ENCODE data around the gene HLA-C.
"Not testable (repeated sequence)": the region's sequence is repeated elsewhere in the genome, so short reads cannot be mapped to it uniquely, and the experiment has no call there.

The HLA-C gene

GRCh38 chr6:31271641-31272357, at the start of gene HLA-C:
Gene HLA-C (minus strand): TSS chr6:31272092. CDS start chr6:31272071, 21 bp downstream.
- DNase-seq (ENCODE audit: low read depth in 3 of 3): peak; percentile 64 to 82 (median 79)

- no peak for DNase-seq (ENCODE audit: low read depth in 3 of 3)
Measured at GRCh38 chr6:31321005-31321707, 49.3 kb upstream of the HLA-C start.

GRCh38 chr6:31317036-31317435, 45.1 kb upstream of the HLA-C start:
- no peak for DNase-seq (ENCODE audit: low read depth in 3 of 3)

GRCh38 chr6:31309641-31310040, 37.7 kb upstream of the HLA-C start:
- no peak for DNase-seq (ENCODE audit: low read depth in 3 of 3)

GRCh38 chr6:31308845-31309175, 36.9 kb upstream of the HLA-C start:
- DNase-seq (ENCODE audit: low read depth in 3 of 3): no peak

- peak; percentile 47 to 61 (median 60) for DNase-seq (ENCODE audit: low read depth in 3 of 3)
Measured at GRCh38 chr6:31308050-31308844, 36.4 kb upstream of the HLA-C start.

GRCh38 chr6:31307669-31308049, 35.8 kb upstream of the HLA-C start:
- DNase-seq (ENCODE audit: low read depth in 3 of 3): no peak

GRCh38 chr6:31305703-31306219, 33.9 kb upstream of the HLA-C start:
- DNase-seq (ENCODE audit: low read depth in 3 of 3): no peak

GRCh38 chr6:31304683-31305082, 32.8 kb upstream of the HLA-C start:
- DNase-seq (ENCODE audit: low read depth in 3 of 3): no peak

- no peak for DNase-seq (ENCODE audit: low read depth in 3 of 3)
Measured at GRCh38 chr6:31300797-31301196, 28.9 kb upstream of the HLA-C start.

GRCh38 chr6:31299947-31300346, 28.1 kb upstream of the HLA-C start:
- no peak for DNase-seq (ENCODE audit: low read depth in 3 of 3)

- DNase-seq (ENCODE audit: low read depth in 3 of 3): no peak
Measured at GRCh38 chr6:31299511-31299910, 27.6 kb upstream of the HLA-C start.

- no peak for DNase-seq (ENCODE audit: low read depth in 3 of 3)
Measured at GRCh38 chr6:31294056-31294455, 22.2 kb upstream of the HLA-C start.

GRCh38 chr6:31293343-31293742, 21.5 kb upstream of the HLA-C start:
- DNase-seq (ENCODE audit: low read depth in 3 of 3): no peak

GRCh38 chr6:31289788-31290187, 17.9 kb upstream of the HLA-C start:
- DNase-seq (ENCODE audit: low read depth in 3 of 3): no peak

- DNase-seq (ENCODE audit: low read depth in 3 of 3): no peak
Measured at GRCh38 chr6:31287619-31288018, 15.7 kb upstream of the HLA-C start.

- DNase-seq (ENCODE audit: low read depth in 3 of 3): no peak
Measured at GRCh38 chr6:31285982-31286381, 14.1 kb upstream of the HLA-C start.

- DNase-seq (ENCODE audit: low read depth in 3 of 3): no peak
Measured at GRCh38 chr6:31285486-31285885, 13.6 kb upstream of the HLA-C start.

- not testable (repeated sequence) for DNase-seq (ENCODE audit: low read depth in 3 of 3)
Measured at GRCh38 chr6:31279647-31280046, 7.8 kb upstream of the HLA-C start.

- DNase-seq (ENCODE audit: low read depth in 3 of 3): no peak
Measured at GRCh38 chr6:31272836-31273626, 1.1 kb upstream of the HLA-C start.

- DNase-seq (ENCODE audit: low read depth in 3 of 3): no peak
Measured at GRCh38 chr6:31272436-31272835, 544 bp upstream of the HLA-C start.

Measured in stimulated activated CD4-positive, alpha-beta T cell treated with anti-CD3 and anti-CD28 coated beads, TNF-alpha, amount 100 ng/mL, for 4 hours (primary cell).